H1 (cell line): ENCODE measurements around the gene CD68. TPM values are rescaled to one million over a fixed set of nuclear protein-coding genes. Genes with fewer than 3 reads are reported as not detected.

Source experiments
- BRCA1 ChIP-seq: IDR thresholded peaks from 2 replicates; pipeline ENCODE4 v1.6.1; 2012; ENCODE audit warnings: low read depth, low read length, improper control_type of control experiment
- CEBPB ChIP-seq: IDR thresholded peaks from 2 replicates; pipeline ENCODE4 v1.6.1; 2012; ENCODE audit warnings: low read depth, low read length
- CHD2 ChIP-seq: IDR thresholded peaks from 2 replicates; pipeline ENCODE4 v1.6.1; 2012; ENCODE audit warnings: low read length, improper control_type of control experiment
- E2F6 ChIP-seq: IDR thresholded peaks from 2 replicates; pipeline ENCODE4 v1.6.1; 2012; ENCODE audit warnings: inconsistent platforms
- EP300 ChIP-seq, 2 experiments: IDR thresholded peaks; 1 replicate in 1 of 2; 2 replicates in 1 of 2; pipeline ENCODE4 v1.6.1; 2011 to 2012; ENCODE audit warnings: low read depth in 2 of 2, low read length in 2 of 2, mild to moderate bottlenecking in 2 of 2, borderline replicate concordance in 1 of 2, inconsistent platforms in 1 of 2, moderate library complexity in 1 of 2
- EZH2 ChIP-seq: fragments of 200-600 bp; sonication (generic); IDR thresholded peaks from 2 replicates; pipeline ENCODE4 v1.7.1; 2012; ENCODE audit warnings: low read depth, mild to moderate bottlenecking, moderate library complexity, low read length, inconsistent platforms; ENCODE audit not compliant: severe bottlenecking
- FOSL1 ChIP-seq: IDR thresholded peaks from 2 replicates; pipeline ENCODE4 v1.6.1; 2011; ENCODE audit warnings: mild to moderate bottlenecking, low read depth, low read length, moderate library complexity; ENCODE audit not compliant: insufficient read depth
- GABPA ChIP-seq: IDR thresholded peaks from 2 replicates; pipeline ENCODE4 v1.6.1; 2011; ENCODE audit warnings: mild to moderate bottlenecking, low read length, moderate library complexity, borderline replicate concordance; ENCODE audit not compliant: insufficient read depth
- HDAC2 ChIP-seq, 2 experiments: fragments of 300-600 bp in 1 of 2; sonication (generic) in 1 of 2; IDR thresholded peaks; 2 replicates each; pipeline ENCODE4 v1.6.1; 2011 to 2012; ENCODE audit warnings: low read depth in 2 of 2, low read length in 2 of 2, mild to moderate bottlenecking in 2 of 2, moderate library complexity in 2 of 2, borderline replicate concordance in 1 of 2, inconsistent platforms in 1 of 2
- MAX ChIP-seq: IDR thresholded peaks from 2 replicates; pipeline ENCODE4 v1.6.1; 2012; ENCODE audit warnings: inconsistent platforms
- NANOG ChIP-seq: IDR thresholded peaks from 2 replicates; pipeline ENCODE4 v1.6.1; 2011; ENCODE audit warnings: low read length, low read depth, mild to moderate bottlenecking, inconsistent platforms; ENCODE audit not compliant: insufficient read depth, poor library complexity, severe bottlenecking
- PHF8 ChIP-seq: fragments of 200-600 bp; sonication (generic); conservative IDR thresholded peaks from 2 replicates; pipeline ENCODE4 v1.7.1; 2012; ENCODE audit warnings: low read depth, mild to moderate bottlenecking, inconsistent platforms, low read length, moderate library complexity
- POLR2AphosphoS5 ChIP-seq: IDR thresholded peaks from 2 replicates; pipeline ENCODE4 v1.6.1; 2011; ENCODE audit warnings: low read depth, low read length
- RXRA ChIP-seq: IDR thresholded peaks from 2 replicates; pipeline ENCODE4 v1.6.1; 2011; ENCODE audit warnings: low read depth, mild to moderate bottlenecking, low read length, moderate library complexity; ENCODE audit not compliant: insufficient read depth
- TAF1 ChIP-seq: IDR thresholded peaks from 2 replicates; pipeline ENCODE4 v1.6.1; 2011; ENCODE audit warnings: mild to moderate bottlenecking, low read depth, low read length
- TAF7 ChIP-seq: optimal IDR thresholded peaks from 2 replicates; pipeline ENCODE3; 2011; ENCODE audit warnings: low read depth, mild to moderate bottlenecking, inconsistent platforms, low read length, moderate library complexity, borderline replicate concordance
- TBP ChIP-seq: IDR thresholded peaks from 2 replicates; pipeline ENCODE4 v1.6.1; 2011; ENCODE audit warnings: low read depth, low read length, improper control_type of control experiment
- TCF12 ChIP-seq: IDR thresholded peaks from 2 replicates; pipeline ENCODE4 v1.6.1; 2011; ENCODE audit warnings: low read depth, mild to moderate bottlenecking, low read length
- polyA plus RNA-seq, 7 experiments: library from polyadenylated mRNA; depleted of rRNA in 3 of 7; stranded (reverse) in 5 of 7; unstranded in 2 of 7; fragments of >200 nt in 5 of 7; fragments of 200-250 nt in 2 of 7; gene quantifications; 1 replicate in 5 of 7; 2 replicates in 1 of 7; 4 replicates in 1 of 7; pipeline versions ENCODE4 v1.2.1 to v1.2.3, GENCODE V29; 2011 to 2013; ENCODE audit warnings: missing spikeins in 2 of 7, mixed read lengths in 2 of 7
- total RNA-seq: library from RNA; stranded (reverse); fragmentation: NEBNext Ultra II Directional; extraction: Animal tissue kit (Norgen Biotek cat#: 25700); gene quantifications from 2 replicates; pipeline ENCODE4 v1.2.1, GENCODE V29; 2021

The CD68 gene
- total and polyA plus RNA-seq, 2 of the 8 experiments (the other 6 are each of a cell fraction or from before 2014, with no cell fraction given), result 0.18 TPM; not detected in 1

GRCh38 chr17:7573324-7574080 lies 5.9 kb upstream of the CD68 start (continued):
- TF ChIP-seq TCF12 (no peak), BRCA1 (no peak), GABPA (no peak), E2F6 (peak; percentile 24; the same call in 1 of the 2 replicates), EZH2 (no peak), TAF7 (peak; percentile 68), TAF1 (peak; percentile 77), RXRA (no peak), CEBPB (peak; percentile 99), TBP (peak; percentile 80; the same call in 1 of the 2 replicates), HDAC2 (IDR thresholded peaks at IDR 0.05; ENCODE audit: borderline replicate concordance in 1 of 2, low read depth in 2 of 2, low read length in 2 of 2) (peak in 1 of 2 experiments; percentile 92; a peak in 1 of 4 replicates), EP300 (IDR thresholded peaks at IDR 0.05; ENCODE audit: borderline replicate concordance in 1 of 2, low read depth in 2 of 2, low read length in 2 of 2) (0 out of 3 replicates have a peak, but pooled peaks of 1 of the 2 experiments have one; percentile 7), NANOG (peak; percentile 42), FOSL1 (no peak), CHD2 (peak; percentile 29; the same call in 1 of the 2 replicates), MAX (peak; percentile 93), POLR2AphosphoS5 (peak; percentile 94), PHF8 (peak; percentile 53; the same call in 1 of the 2 replicates)
